Fibroblast of pulmonary artery (primary cell): ENCODE measurements around the gene ANKRD31.
A peak's percentile ranks its signal among the peaks of the same experiment; 100 is the strongest.

Experiments
- DNase-seq: peaks from one replicate; pipeline ENCODE4 v3.0.0-alpha.2; 2010; ENCODE audit warnings: low read depth
- H3K4me3 ChIP-seq: replicated peaks from 2 replicates; pipeline ENCODE4 v1.5.1; 2011; ENCODE audit warnings: low read depth, mild to moderate bottlenecking, control low read depth, low read length, moderate library complexity
- CTCF ChIP-seq: IDR thresholded peaks from 2 replicates; pipeline ENCODE4 v1.5.1; 2011; ENCODE audit warnings: mild to moderate bottlenecking, control low read depth, low read length, inconsistent platforms; ENCODE audit errors: missing control alignments

The ANKRD31 gene

GRCh38 chr5:75059912-75060545 lies 176.6 kb downstream of the ANKRD31 start:
- DNase-seq = no peak
- no peak for TF ChIP-seq CTCF
- H3K4me3 ChIP-seq = no peak overlapping the region

- no peak overlapping the region for H3K4me3 ChIP-seq
- TF ChIP-seq CTCF = no peak
- DNase-seq = no peak
These were observed 177.6 kb downstream of the ANKRD31 start for GRCh38 chr5:75058986-75059535.

GRCh38 chr5:75057561-75057960 lies 179.1 kb downstream of the ANKRD31 start:
- H3K4me3 ChIP-seq = no peak overlapping the region
- TF ChIP-seq CTCF = no peak
- DNase-seq = no peak

- peak; percentile 38 for DNase-seq
- TF ChIP-seq CTCF = no peak
These were observed 180.9 kb downstream of the ANKRD31 start for GRCh38 chr5:75055727-75056144.

GRCh38 chr5:75054134-75054930 lies 182.3 kb downstream of the ANKRD31 start:
- TF ChIP-seq CTCF = no peak
- peak overlapping the region; percentile 68 for H3K4me3 ChIP-seq
- DNase-seq = peak; percentile 53

More at GRCh38 chr5:75055727-75056144, 180.9 kb downstream of the ANKRD31 start:
- H3K4me3 ChIP-seq = no peak overlapping the region

- no peak for TF ChIP-seq CTCF
- DNase-seq = peak; percentile 74
- peak overlapping the region; percentile 68 for H3K4me3 ChIP-seq
These were observed 183.2 kb downstream of the ANKRD31 start for GRCh38 chr5:75053304-75054133.
